Breast epithelium (tissue), 4 donors: ENCODE data around the gene SEC16A. TPM values are rescaled to one million over a fixed set of nuclear protein-coding genes. Genes with fewer than 3 reads are reported as not detected.

Source experiments
- DNase-seq, 2 donors: peaks; one replicate each; pipeline ENCODE4 v3.0.0-alpha.2; 2019; ENCODE audit warnings: low spot score in 2 of 2
- H3K27ac ChIP-seq, 2 donors: fragments of 200-600 bp; sonication (generic) in 1 of 2; one replicate each; pipeline ENCODE4 v1.5.1; 2016 to 2019; ENCODE audit warnings: mild to moderate bottlenecking in 1 of 2
- H3K27me3 ChIP-seq, 2 donors: fragments of 200-600 bp; sonication (generic) in 1 of 2; one replicate each; pipeline versions ENCODE4 v1.5.1 to v1.6.0; 2017 to 2019; ENCODE audit warnings: control low read depth in 1 of 2, mild to moderate bottlenecking in 1 of 2
- H3K36me3 ChIP-seq: fragments of 200-600 bp; one replicate; pipeline ENCODE4 v1.5.1; 2019
- H3K4me1 ChIP-seq, 2 donors: fragments of 200-600 bp; sonication (generic); one replicate each; pipeline ENCODE4 v1.5.1; 2016 to 2019; ENCODE audit warnings: control low read depth in 1 of 2
- H3K4me3 ChIP-seq, 3 donors: fragments of 200-600 bp; sonication (generic); 1 replicate in 2 of 3; 2 replicates in 1 of 3; pipeline ENCODE4 v1.5.1; 2016 to 2019; ENCODE audit warnings: mild to moderate bottlenecking in 3 of 3, moderate library complexity in 2 of 3
- H3K9me3 ChIP-seq, 2 donors: fragments of 200-600 bp; sonication (generic) in 1 of 2; one replicate each; pipeline ENCODE4 v1.5.1; 2016 to 2019; ENCODE audit warnings: control low read depth in 1 of 2
- POLR2A ChIP-seq: fragments of 450-650 bp; IDR thresholded peaks from one replicate; pipeline ENCODE4 v1.6.1; 2016; ENCODE audit warnings: antibody characterized with exemption, mild to moderate bottlenecking, moderate library complexity
- POLR2AphosphoS5 ChIP-seq, 3 donors: sonication (generic); formaldehyde crosslinking; IDR thresholded peaks; one replicate each; pipeline ENCODE4 v1.6.1; 2017; ENCODE audit warnings: antibody characterized with exemption in 3 of 3
- intact Hi-C: fragments of 100-400 bp; cut with DNase I; formaldehyde crosslinking; loops from one replicate; pipeline ENCODE4 v1.15.1; 2023; ENCODE audit warnings: low total_unique reads
- total RNA-seq, 3 donors: library from RNA; depleted of rRNA; stranded (reverse); fragments of >200 nt; gene quantifications; one replicate each; pipeline ENCODE4 v1.1.0, GENCODE V29; 2016
- TF ChIP-seq, protein P1 (sequence below), 3 donors: fragments of 450-650 bp; IDR thresholded peaks; one replicate each; pipeline ENCODE4 v1.5.1; 2016 to 2017; ENCODE audit warnings: antibody characterized with exemption in 3 of 3, mild to moderate bottlenecking in 3 of 3, moderate library complexity in 3 of 3

The SEC16A gene
- total RNA-seq, 3 donors from 2014 or later, result 41.9 to 55.1 (median 42.9) TPM

DNA sequence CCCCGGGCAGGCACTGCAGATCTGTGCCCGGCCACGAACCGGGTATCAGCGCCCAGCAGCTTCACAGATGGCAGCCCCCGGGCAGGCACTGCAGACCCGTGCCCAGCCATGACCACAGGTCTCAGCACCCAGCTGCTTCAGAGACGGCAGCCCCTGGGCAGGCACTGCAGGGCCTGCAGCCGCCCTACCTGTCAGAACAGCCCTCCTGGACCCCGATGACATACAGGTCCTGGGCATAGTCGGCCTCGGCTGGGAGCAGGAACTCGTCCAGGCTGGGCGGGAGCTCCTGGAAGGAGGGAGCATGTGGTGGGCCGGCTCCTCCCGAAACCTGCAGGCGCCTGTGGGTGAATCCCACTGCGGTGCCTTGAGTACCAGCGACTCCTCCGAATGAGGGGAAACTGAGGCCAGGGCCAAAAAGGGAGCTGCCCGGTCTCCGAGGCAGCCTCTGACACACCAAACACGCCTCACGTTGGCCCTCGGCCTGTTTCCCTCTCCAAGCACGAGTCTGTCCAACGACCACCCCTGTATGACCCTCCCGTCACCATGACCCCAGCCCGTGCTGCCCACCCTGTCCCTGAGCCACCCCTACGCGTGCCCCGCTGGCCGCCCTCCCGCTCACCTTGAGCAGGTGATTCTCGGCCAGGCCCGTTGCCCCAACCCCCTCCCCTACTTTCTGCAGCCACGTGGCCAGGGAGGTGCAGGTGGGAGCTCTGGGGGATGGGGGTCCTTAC lies 48.8 kb downstream of the SEC16A start:
- Histone ChIP-seq H3K36me3 (no peaks in the 10 kb centered on the region), H3K27me3 (no peaks in the 10 kb centered on the region), H3K27ac (no peak overlapping the region), H3K4me3 (no peak overlapping the region), H3K9me3 (no peaks in the 10 kb centered on the region), H3K4me1 (peaks cover 0 to 21% of the 10 kb centered on the region in 2 donors)
- DNase-seq, result no peak
- TF ChIP-seq POLR2A, result no peak
- TF ChIP-seq, protein P1, sequence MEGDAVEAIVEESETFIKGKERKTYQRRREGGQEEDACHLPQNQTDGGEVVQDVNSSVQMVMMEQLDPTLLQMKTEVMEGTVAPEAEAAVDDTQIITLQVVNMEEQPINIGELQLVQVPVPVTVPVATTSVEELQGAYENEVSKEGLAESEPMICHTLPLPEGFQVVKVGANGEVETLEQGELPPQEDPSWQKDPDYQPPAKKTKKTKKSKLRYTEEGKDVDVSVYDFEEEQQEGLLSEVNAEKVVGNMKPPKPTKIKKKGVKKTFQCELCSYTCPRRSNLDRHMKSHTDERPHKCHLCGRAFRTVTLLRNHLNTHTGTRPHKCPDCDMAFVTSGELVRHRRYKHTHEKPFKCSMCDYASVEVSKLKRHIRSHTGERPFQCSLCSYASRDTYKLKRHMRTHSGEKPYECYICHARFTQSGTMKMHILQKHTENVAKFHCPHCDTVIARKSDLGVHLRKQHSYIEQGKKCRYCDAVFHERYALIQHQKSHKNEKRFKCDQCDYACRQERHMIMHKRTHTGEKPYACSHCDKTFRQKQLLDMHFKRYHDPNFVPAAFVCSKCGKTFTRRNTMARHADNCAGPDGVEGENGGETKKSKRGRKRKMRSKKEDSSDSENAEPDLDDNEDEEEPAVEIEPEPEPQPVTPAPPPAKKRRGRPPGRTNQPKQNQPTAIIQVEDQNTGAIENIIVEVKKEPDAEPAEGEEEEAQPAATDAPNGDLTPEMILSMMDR (IDR thresholded peaks at IDR 0.05), result no peak
- no peak for TF ChIP-seq POLR2AphosphoS5 (IDR thresholded peaks at IDR 0.05)
- intact Hi-C loops, result no loop called here

DNA sequence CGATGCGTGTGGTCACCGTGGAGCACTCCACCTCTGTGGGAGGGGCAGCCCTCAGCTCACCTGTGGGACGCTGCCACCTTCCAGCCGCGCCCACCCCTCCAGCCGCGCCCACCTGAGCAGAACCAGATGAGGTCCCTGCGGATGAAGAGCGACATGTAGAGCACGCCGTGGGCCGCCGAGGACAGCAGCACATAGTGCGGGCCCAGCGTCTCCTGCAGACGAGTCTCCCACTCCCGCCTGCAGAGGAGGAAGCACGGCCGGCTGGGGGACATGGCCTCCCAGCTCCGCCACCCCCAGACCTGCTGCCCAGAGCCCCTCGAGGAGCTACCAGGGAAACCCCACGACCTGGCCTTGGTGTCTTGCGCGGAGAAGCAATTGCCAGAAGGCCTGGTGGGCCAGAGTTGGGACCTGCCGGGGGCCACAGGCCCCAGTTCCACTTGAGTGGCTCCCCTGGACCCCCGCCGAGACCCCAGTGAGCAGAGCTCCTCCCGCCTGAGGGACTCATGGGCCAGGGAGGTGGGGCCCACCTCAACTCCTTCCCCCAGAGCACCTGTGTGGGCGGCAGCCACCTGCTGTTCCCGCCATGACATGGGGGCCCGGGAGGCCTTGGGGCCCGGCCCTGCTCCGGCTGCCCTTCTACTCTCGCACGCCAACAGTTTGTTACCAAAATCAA lies 49.7 kb downstream of the SEC16A start:
- no peaks in the 10 kb centered on the region for H3K36me3 ChIP-seq
- peaks cover 0 to 17% of the 10 kb centered on the region in 2 donors for H3K4me1 ChIP-seq
- DNase-seq, result no peak
- intact Hi-C loops, result no loop called here
- H3K4me3 ChIP-seq, result no peak overlapping the region
- H3K27ac ChIP-seq, result no peak overlapping the region
- no peaks in the 10 kb centered on the region for H3K9me3 ChIP-seq
- TF ChIP-seq POLR2A (no peak), POLR2AphosphoS5 (IDR thresholded peaks at IDR 0.05) (no peak)
- TF ChIP-seq, protein P1 (IDR thresholded peaks at IDR 0.05), result no peak
- no peaks in the 10 kb centered on the region for H3K27me3 ChIP-seq

DNA sequence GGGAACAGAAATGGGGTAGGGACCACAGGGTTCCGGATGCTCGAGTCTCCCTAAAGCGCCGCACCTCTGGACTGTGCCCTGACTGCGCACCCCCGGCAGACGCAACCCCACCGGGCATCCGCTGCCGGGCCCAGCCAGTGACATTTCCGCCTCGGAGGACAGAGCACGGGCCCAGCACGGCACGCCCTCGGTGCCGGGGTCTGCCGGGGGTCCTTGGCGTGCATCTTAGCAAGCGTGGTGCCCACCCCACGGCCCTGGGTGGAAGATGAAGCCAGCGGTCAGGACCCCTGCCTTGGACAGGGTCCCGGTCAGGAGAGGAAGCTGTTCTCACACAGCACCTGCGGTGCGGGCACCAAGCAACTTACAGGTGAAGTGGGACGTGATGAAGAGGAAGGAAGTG lies 50.2 kb downstream of the SEC16A start:
- no peak for DNase-seq
- Histone ChIP-seq H3K27me3 (no peaks in the 10 kb centered on the region), H3K36me3 (no peaks in the 10 kb centered on the region), H3K4me3 (no peak overlapping the region), H3K27ac (no peak overlapping the region), H3K4me1 (peaks cover 0 to 11% of the 10 kb centered on the region in 2 donors), H3K9me3 (no peaks in the 10 kb centered on the region)
- intact Hi-C loops, result no loop called here
- TF ChIP-seq POLR2A (no peak), POLR2AphosphoS5 (IDR thresholded peaks at IDR 0.05) (no peak)
- TF ChIP-seq, protein P1 (IDR thresholded peaks at IDR 0.05), result no peak

DNA sequence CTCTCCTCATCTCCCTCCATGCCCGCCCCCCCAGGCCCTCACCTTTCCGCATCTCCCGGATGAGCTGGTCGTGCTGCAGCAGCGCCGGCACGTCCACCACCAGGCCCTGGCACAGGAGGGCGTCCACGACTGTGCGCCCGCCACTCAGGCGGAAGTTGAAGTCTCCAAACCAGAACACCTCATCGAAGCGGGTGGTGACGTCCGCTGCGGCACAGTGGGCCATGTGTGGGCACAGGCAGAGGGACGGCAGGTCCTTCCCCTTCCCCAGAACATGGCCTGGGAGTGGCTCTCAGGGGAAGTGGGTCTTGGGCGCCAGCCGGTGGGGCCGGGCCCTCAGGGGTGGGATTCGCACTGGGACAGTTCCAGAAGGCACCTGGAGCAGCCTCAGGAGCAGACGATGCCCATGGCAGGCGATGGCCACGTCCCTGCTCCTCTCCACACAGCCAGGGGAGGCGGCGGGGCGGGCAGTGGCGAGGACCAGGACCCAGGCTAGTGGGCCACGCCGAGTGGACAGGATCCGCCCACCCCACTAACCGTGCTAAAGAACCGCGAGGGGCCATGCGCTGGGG lies 51.0 kb downstream of the SEC16A start:
- intact Hi-C loops, result no loop called here
- H3K36me3 ChIP-seq, result no peaks in the 10 kb centered on the region

More for the DNA sequence above, 51.0 kb downstream of the SEC16A start:
- Histone ChIP-seq H3K4me3 (no peak overlapping the region), H3K27ac (no peak overlapping the region), H3K9me3 (no peaks in the 10 kb centered on the region), H3K4me1 (peaks cover 0 to 5% of the 10 kb centered on the region in 2 donors), H3K27me3 (no peaks in the 10 kb centered on the region)
- no peak for DNase-seq
- no peak for TF ChIP-seq POLR2A
- TF ChIP-seq, protein P1 (IDR thresholded peaks at IDR 0.05), result no peak
- TF ChIP-seq POLR2AphosphoS5 (IDR thresholded peaks at IDR 0.05), result no peak
